ENCODE measurements around the gene KANSL3.

DNA sequence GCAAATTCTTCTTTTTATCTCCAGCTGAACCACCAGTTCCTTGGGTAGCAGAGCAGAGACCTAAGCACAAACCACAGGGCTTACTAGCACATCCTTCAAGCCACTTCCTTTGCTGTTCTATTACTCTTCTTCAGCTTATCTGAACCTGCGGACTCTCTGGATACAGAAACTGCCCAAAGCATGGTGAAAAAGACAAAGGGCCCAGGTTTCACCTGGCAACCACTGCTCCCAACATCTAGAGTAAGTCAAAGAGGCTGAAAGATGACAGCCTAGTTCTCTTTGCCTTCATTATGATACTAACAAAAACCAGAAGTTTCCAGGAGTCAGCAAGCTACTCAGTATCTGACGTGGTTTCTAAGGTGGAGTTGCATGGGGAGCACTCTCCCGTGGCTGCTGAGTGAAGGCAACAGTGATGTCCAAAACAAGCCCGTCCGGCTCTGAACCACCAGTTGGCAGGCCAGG, 43.4 kb downstream of the KANSL3 start:
- TF ChIP-seq, protein P1, sequence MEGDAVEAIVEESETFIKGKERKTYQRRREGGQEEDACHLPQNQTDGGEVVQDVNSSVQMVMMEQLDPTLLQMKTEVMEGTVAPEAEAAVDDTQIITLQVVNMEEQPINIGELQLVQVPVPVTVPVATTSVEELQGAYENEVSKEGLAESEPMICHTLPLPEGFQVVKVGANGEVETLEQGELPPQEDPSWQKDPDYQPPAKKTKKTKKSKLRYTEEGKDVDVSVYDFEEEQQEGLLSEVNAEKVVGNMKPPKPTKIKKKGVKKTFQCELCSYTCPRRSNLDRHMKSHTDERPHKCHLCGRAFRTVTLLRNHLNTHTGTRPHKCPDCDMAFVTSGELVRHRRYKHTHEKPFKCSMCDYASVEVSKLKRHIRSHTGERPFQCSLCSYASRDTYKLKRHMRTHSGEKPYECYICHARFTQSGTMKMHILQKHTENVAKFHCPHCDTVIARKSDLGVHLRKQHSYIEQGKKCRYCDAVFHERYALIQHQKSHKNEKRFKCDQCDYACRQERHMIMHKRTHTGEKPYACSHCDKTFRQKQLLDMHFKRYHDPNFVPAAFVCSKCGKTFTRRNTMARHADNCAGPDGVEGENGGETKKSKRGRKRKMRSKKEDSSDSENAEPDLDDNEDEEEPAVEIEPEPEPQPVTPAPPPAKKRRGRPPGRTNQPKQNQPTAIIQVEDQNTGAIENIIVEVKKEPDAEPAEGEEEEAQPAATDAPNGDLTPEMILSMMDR (IDR thresholded peaks at IDR 0.05), result no peak
- TF ChIP-seq POLR2A (IDR thresholded peaks at IDR 0.05), result no peak
